HL-60 (cell line): ENCODE measurements around the gene INSRR.

Experiments
- DNase-seq, 2 experiments: peaks; one replicate each; pipeline ENCODE4 v3.0.0-alpha.2; 2010 to 2020; ENCODE audit warnings: low read depth in 1 of 2, low spot score in 1 of 2
- H3K27ac ChIP-seq: fragments of 250-450 bp; sonication (Bioruptor Pico); replicated peaks from 2 replicates; pipeline ENCODE4 v1.5.1; 2020; ENCODE audit warnings: mild to moderate bottlenecking, moderate library complexity
- H3K27me3 ChIP-seq: fragments of 250-450 bp; sonication (Bioruptor Pico); 2 replicates; pipeline ENCODE4 v1.5.1; 2021; ENCODE audit warnings: mild to moderate bottlenecking, moderate library complexity; ENCODE audit not compliant: insufficient read depth, poor library complexity, severe bottlenecking
- H3K4me3 ChIP-seq: replicated peaks from 2 replicates; pipeline ENCODE4 v1.5.1; 2011; ENCODE audit warnings: mild to moderate bottlenecking, control low read depth, low read length; ENCODE audit not compliant: insufficient read depth
- GABPA ChIP-seq: IDR thresholded peaks from 2 replicates; pipeline ENCODE4 v1.6.1; 2012; ENCODE audit warnings: low read depth
- POLR2AphosphoS5 ChIP-seq: IDR thresholded peaks from 2 replicates; pipeline ENCODE4 v1.6.1; 2012; ENCODE audit warnings: low read depth
- SPI1 ChIP-seq: IDR thresholded peaks from 2 replicates; pipeline ENCODE4 v1.6.1; 2012; ENCODE audit warnings: low read depth, mild to moderate bottlenecking, borderline replicate concordance
- TF ChIP-seq, protein P1 (sequence below): IDR thresholded peaks from one replicate; pipeline ENCODE4 v1.5.1; 2011; ENCODE audit warnings: low read length, control low read depth, inconsistent platforms; ENCODE audit not compliant: insufficient read depth
- TF ChIP-seq, protein P2 (sequence below): IDR thresholded peaks from 2 replicates; pipeline ENCODE4 v1.6.1; 2012; ENCODE audit warnings: low read depth; ENCODE audit not compliant: insufficient replicate concordance

INSRR gene

GRCh38 chr1:156905651-156906050 is 46.7 kb upstream of the INSRR start:
- no peak for DNase-seq
- TF ChIP-seq POLR2AphosphoS5: no peak
- no peak for TF ChIP-seq SPI1
- TF ChIP-seq, protein P1, sequence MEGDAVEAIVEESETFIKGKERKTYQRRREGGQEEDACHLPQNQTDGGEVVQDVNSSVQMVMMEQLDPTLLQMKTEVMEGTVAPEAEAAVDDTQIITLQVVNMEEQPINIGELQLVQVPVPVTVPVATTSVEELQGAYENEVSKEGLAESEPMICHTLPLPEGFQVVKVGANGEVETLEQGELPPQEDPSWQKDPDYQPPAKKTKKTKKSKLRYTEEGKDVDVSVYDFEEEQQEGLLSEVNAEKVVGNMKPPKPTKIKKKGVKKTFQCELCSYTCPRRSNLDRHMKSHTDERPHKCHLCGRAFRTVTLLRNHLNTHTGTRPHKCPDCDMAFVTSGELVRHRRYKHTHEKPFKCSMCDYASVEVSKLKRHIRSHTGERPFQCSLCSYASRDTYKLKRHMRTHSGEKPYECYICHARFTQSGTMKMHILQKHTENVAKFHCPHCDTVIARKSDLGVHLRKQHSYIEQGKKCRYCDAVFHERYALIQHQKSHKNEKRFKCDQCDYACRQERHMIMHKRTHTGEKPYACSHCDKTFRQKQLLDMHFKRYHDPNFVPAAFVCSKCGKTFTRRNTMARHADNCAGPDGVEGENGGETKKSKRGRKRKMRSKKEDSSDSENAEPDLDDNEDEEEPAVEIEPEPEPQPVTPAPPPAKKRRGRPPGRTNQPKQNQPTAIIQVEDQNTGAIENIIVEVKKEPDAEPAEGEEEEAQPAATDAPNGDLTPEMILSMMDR: no peak
- TF ChIP-seq, protein P2, sequence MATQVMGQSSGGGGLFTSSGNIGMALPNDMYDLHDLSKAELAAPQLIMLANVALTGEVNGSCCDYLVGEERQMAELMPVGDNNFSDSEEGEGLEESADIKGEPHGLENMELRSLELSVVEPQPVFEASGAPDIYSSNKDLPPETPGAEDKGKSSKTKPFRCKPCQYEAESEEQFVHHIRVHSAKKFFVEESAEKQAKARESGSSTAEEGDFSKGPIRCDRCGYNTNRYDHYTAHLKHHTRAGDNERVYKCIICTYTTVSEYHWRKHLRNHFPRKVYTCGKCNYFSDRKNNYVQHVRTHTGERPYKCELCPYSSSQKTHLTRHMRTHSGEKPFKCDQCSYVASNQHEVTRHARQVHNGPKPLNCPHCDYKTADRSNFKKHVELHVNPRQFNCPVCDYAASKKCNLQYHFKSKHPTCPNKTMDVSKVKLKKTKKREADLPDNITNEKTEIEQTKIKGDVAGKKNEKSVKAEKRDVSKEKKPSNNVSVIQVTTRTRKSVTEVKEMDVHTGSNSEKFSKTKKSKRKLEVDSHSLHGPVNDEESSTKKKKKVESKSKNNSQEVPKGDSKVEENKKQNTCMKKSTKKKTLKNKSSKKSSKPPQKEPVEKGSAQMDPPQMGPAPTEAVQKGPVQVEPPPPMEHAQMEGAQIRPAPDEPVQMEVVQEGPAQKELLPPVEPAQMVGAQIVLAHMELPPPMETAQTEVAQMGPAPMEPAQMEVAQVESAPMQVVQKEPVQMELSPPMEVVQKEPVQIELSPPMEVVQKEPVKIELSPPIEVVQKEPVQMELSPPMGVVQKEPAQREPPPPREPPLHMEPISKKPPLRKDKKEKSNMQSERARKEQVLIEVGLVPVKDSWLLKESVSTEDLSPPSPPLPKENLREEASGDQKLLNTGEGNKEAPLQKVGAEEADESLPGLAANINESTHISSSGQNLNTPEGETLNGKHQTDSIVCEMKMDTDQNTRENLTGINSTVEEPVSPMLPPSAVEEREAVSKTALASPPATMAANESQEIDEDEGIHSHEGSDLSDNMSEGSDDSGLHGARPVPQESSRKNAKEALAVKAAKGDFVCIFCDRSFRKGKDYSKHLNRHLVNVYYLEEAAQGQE: no peak
- no peak for TF ChIP-seq GABPA
- Histone ChIP-seq H3K27me3 (peaks cover 5% of the 10 kb centered on the region), H3K4me3 (no peak overlapping the region), H3K27ac (no peak overlapping the region)

- TF ChIP-seq, protein P1: no peak
- TF ChIP-seq GABPA: no peak
- TF ChIP-seq POLR2AphosphoS5: no peak
- DNase-seq: no peak
- Histone ChIP-seq H3K27ac (no peak overlapping the region), H3K4me3 (no peak overlapping the region), H3K27me3 (peaks cover 5% of the 10 kb centered on the region)
These were observed 46.3 kb upstream of the INSRR start for GRCh38 chr1:156905176-156905575.

GRCh38 chr1:156904187-156904959 is 45.5 kb upstream of the INSRR start:
- no peak for DNase-seq
- H3K4me3 ChIP-seq: no peak overlapping the region
- TF ChIP-seq, protein P1: no peak
- TF ChIP-seq POLR2AphosphoS5 (no peak), SPI1 (no peak), GABPA (no peak)
- TF ChIP-seq, protein P2: no peak
- peaks cover 5% of the 10 kb centered on the region for H3K27me3 ChIP-seq
- no peak overlapping the region for H3K27ac ChIP-seq
